Gastroesophageal sphincter (tissue), 4 donors: Measurements from ENCODE around the gene OR6K2. TPM values are rescaled to one million over a fixed set of nuclear protein-coding genes. Genes with fewer than 3 reads are reported as not detected.

Experiments
- ATAC-seq: fragments of 150-250 bp; one replicate; pipeline ENCODE4 v1.9.1; 2016; ENCODE audit warnings: mild to moderate bottlenecking, moderate library complexity
- H3K27ac ChIP-seq, 4 donors: fragments of 200-600 bp; sonication (generic) in 3 of 4; 1 replicate in 3 of 4; 2 replicates in 1 of 4; pipeline ENCODE4 v1.5.1; 2016 to 2019
- H3K27me3 ChIP-seq: fragments of 200-600 bp; sonication (generic); one replicate; pipeline ENCODE4 v1.5.1; 2019
- H3K36me3 ChIP-seq, 2 donors: fragments of 200-600 bp; sonication (generic); one replicate each; pipeline ENCODE4 v1.5.1; 2019; ENCODE audit warnings: control low read depth in 1 of 2
- H3K4me1 ChIP-seq, 3 donors: fragments of 200-600 bp; sonication (generic); 1 replicate in 2 of 3; 2 replicates in 1 of 3; pipeline ENCODE4 v1.5.1; 2016 to 2019; ENCODE audit warnings: control low read depth in 2 of 3
- H3K4me3 ChIP-seq, 2 donors: fragments of 200-600 bp; sonication (generic); one replicate each; pipeline ENCODE4 v1.5.1; 2019; ENCODE audit warnings: mild to moderate bottlenecking in 1 of 2, moderate library complexity in 1 of 2
- H3K9me3 ChIP-seq, 3 donors: fragments of 200-600 bp; sonication (generic); one replicate each; pipeline ENCODE4 v1.5.1; 2017 to 2019; ENCODE audit warnings: control low read depth in 2 of 3
- EP300 ChIP-seq: sonication (generic); formaldehyde crosslinking; IDR thresholded peaks from one replicate; pipeline ENCODE4 v1.6.1; 2017; ENCODE audit warnings: antibody characterized with exemption, mild to moderate bottlenecking
- POLR2A ChIP-seq, 2 donors: fragments of 450-650 bp; IDR thresholded peaks; one replicate each; pipeline ENCODE4 v1.6.1; 2017; ENCODE audit warnings: antibody characterized with exemption in 2 of 2, mild to moderate bottlenecking in 2 of 2, moderate library complexity in 1 of 2
- POLR2AphosphoS5 ChIP-seq: sonication (generic); formaldehyde crosslinking; IDR thresholded peaks from one replicate; pipeline ENCODE4 v1.6.1; 2017; ENCODE audit warnings: antibody characterized with exemption
- WGBS, 2 donors: methylation state at CpG; one replicate each; pipeline ENCODE4 v1.1.5; 2018; ENCODE audit warnings: low coverage in 1 of 2; 5-methylcytosine and 5-hydroxymethylcytosine counted together
- total RNA-seq, 4 donors: library from RNA; depleted of rRNA; stranded (reverse); fragments of >200 nt; gene quantifications; one replicate each; pipeline ENCODE4 v1.1.0, GENCODE V29; 2016
- TF ChIP-seq, protein P1 (sequence below), 4 experiments: fragments of 200-600 bp in 2 of 4; fragments of 450-650 bp in 2 of 4; sonication (generic) in 1 of 4; IDR thresholded peaks; one replicate each; pipeline ENCODE4 v1.5.1; 2017 to 2019; ENCODE audit warnings: antibody characterized with exemption in 4 of 4, mild to moderate bottlenecking in 2 of 4, moderate library complexity in 2 of 4

The OR6K2 gene
- total RNA-seq, 4 donors from 2014 or later: not detected

DNA sequence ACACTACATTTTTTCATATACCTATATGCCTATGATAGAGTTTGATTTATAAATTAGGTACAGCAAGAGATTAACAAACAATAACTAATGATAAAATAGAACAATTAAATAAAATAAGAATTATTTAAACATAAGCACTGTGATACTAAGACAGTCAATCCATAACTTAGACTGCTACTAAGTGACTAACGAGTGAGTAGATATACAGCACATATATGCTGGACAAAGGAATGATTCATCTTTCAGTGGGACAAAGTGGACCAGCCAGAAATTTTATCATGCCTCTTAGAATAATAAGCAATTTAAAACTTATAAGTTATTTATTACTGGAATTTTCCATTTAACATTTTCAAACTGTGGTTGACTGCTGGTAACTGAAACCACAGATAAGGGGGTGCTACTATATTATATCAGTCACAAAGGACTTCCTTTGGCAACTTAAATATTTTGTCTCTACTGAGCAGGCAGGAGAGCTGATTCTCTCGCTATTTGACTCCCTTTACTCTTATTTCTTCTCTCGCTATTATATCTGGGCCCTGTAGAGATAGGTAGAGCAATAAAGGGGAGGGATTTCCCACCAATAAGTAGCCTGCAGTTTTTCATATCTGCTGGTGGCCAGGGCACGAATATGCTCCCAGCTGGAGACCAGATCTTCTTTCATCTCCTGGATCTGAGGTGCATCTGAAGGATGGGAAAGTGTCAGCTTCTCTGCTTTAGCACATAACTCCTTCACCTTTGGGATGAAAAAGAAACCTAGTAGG lies 24.7 kb downstream of the OR6K2 start:
- WGBS, 2 donors: 58 to 67% methylated on average over 4 of the region's 4 CpGs
- Histone ChIP-seq H3K36me3 (no peaks in the 10 kb centered on the region), H3K27me3 (no peaks in the 10 kb centered on the region), H3K9me3 (no peaks in the 10 kb centered on the region), H3K4me3 (no peak overlapping the region), H3K27ac (no peak overlapping the region), H3K4me1 (no peaks in the 10 kb centered on the region)
- TF ChIP-seq, protein P1, sequence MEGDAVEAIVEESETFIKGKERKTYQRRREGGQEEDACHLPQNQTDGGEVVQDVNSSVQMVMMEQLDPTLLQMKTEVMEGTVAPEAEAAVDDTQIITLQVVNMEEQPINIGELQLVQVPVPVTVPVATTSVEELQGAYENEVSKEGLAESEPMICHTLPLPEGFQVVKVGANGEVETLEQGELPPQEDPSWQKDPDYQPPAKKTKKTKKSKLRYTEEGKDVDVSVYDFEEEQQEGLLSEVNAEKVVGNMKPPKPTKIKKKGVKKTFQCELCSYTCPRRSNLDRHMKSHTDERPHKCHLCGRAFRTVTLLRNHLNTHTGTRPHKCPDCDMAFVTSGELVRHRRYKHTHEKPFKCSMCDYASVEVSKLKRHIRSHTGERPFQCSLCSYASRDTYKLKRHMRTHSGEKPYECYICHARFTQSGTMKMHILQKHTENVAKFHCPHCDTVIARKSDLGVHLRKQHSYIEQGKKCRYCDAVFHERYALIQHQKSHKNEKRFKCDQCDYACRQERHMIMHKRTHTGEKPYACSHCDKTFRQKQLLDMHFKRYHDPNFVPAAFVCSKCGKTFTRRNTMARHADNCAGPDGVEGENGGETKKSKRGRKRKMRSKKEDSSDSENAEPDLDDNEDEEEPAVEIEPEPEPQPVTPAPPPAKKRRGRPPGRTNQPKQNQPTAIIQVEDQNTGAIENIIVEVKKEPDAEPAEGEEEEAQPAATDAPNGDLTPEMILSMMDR (IDR thresholded peaks at IDR 0.05): no peak
- TF ChIP-seq POLR2A (IDR thresholded peaks at IDR 0.05) (no peak), POLR2AphosphoS5 (no peak), EP300 (no peak)
- ATAC-seq: no peak

DNA sequence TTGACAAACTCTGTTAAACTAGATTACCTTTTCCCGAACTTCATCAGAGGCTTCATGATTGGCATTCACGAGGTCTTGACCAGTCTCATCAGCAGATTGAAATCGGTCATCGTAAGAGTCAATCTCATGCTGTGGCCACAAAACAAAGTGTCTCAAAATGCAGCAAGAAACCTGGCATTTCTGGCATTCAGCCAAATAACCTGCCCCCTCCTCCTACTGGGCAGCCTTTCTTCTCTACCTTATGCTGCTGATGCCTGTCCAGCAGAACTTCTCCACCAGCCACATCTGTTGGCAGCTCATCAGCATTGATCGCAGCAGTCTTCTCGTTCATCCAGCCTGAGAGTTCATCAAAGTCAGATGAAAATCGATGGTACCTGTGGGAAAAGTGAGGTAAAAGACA lies 26.1 kb downstream of the OR6K2 start:
- Histone ChIP-seq H3K27ac (no peak overlapping the region), H3K4me3 (no peak overlapping the region), H3K9me3 (no peaks in the 10 kb centered on the region), H3K4me1 (no peaks in the 10 kb centered on the region), H3K27me3 (no peaks in the 10 kb centered on the region), H3K36me3 (no peaks in the 10 kb centered on the region)
- TF ChIP-seq, protein P1 (IDR thresholded peaks at IDR 0.05): no peak
- no peak for TF ChIP-seq POLR2AphosphoS5
- TF ChIP-seq POLR2A (IDR thresholded peaks at IDR 0.05): no peak
- TF ChIP-seq EP300: no peak
- 90 to 91% methylated on average over 7 of the region's 7 CpGs for WGBS, 2 donors
- no peak for ATAC-seq

DNA sequence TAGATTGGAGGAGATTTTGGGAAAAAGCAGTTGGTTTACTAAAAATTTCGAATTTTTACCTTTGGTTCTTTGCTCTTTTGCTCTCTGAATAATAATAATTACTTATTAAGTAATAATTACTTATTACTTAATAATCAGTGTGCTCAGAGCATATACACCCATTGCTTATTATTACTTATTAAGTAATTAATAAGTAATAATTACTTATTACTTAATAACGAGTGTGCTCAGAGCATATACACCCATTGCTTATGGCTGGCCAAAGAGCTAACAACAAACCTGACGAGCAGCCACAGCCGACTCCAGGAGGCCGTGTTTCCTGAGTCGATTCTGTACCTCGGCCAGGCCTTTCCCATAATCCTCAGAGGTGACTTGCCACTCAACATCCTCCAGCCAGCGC lies 34.4 kb downstream of the OR6K2 start:
- H3K27me3 ChIP-seq: no peaks in the 10 kb centered on the region
- H3K36me3 ChIP-seq: no peaks in the 10 kb centered on the region
- no peaks in the 10 kb centered on the region for H3K9me3 ChIP-seq
- no peaks in the 10 kb centered on the region for H3K4me1 ChIP-seq
- WGBS, 2 donors: 81 to 83% methylated on average over 4 to 8 of the region's 8 CpGs
- TF ChIP-seq POLR2AphosphoS5 (no peak), EP300 (no peak), POLR2A (IDR thresholded peaks at IDR 0.05) (no peak)
- TF ChIP-seq, protein P1 (IDR thresholded peaks at IDR 0.05): no peak
- H3K27ac ChIP-seq: no peak overlapping the region
- H3K4me3 ChIP-seq: no peak overlapping the region
- no peak for ATAC-seq

DNA sequence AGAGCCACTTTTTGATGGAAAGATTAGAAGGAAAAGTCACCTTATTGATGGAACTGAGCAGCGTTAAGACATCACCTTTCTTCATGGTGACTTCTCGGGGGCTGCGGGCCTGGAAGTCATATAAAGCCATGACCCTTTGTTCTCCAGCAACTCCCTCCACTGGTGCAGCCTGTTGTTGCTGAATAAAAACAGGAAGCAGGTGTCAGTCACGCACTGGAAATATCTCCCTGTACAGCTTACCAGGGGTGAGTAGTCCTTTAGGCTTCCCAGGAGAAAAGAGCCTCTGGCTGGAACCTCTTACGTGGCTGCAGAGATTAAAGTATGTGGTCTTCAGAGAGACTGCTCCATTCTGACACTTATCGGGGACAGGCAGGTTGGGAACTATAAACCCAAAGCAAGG lies 45.9 kb downstream of the OR6K2 start:
- H3K36me3 ChIP-seq: no peaks in the 10 kb centered on the region
- no peaks in the 10 kb centered on the region for H3K27me3 ChIP-seq
- ATAC-seq: no peak
- WGBS, 2 donors: 50 to 64% methylated on average over 6 of the region's 6 CpGs
- no peak overlapping the region for H3K27ac ChIP-seq
- no peak for TF ChIP-seq POLR2AphosphoS5
- TF ChIP-seq, protein P1 (IDR thresholded peaks at IDR 0.05): no peak
- H3K9me3 ChIP-seq: no peaks in the 10 kb centered on the region
- no peak overlapping the region for H3K4me3 ChIP-seq
- no peaks in the 10 kb centered on the region for H3K4me1 ChIP-seq

DNA sequence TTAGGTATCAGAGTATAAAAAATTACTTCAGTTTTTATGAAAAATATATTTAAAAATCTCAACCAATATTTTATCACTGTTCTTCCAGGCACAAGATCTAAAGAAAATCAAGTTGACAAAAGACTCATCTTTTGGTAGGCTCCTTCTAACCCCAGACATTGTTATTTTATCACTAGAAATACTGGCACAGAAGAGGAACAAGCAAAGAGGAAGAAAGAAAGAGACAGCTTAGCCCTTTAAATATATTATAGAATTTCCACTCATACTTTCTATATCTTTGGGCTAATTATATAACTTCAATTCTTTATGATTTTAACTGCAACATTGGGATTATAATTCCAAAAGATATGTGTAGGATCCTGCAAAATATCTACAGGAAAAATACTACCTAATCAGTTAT lies 46.4 kb downstream of the OR6K2 start:
- no peak overlapping the region for H3K27ac ChIP-seq
- H3K27me3 ChIP-seq: no peaks in the 10 kb centered on the region
- no peaks in the 10 kb centered on the region for H3K4me1 ChIP-seq
- TF ChIP-seq POLR2AphosphoS5 (no peak), EP300 (no peak), POLR2A (IDR thresholded peaks at IDR 0.05) (no peak)
- TF ChIP-seq, protein P1 (IDR thresholded peaks at IDR 0.05): no peak
- ATAC-seq: no peak
- H3K4me3 ChIP-seq: no peak overlapping the region
- H3K9me3 ChIP-seq: no peaks in the 10 kb centered on the region
- no peaks in the 10 kb centered on the region for H3K36me3 ChIP-seq
